Activated CD4-positive, alpha-beta T cell treated with anti-CD3 and anti-CD28 coated beads, Interleukin-2, amount 10 ng/mL, durations not matched to agents 24 days and 14 days (primary cell): Measurements from ENCODE around the gene FLT1. TPM values are rescaled to one million over a fixed set of nuclear protein-coding genes. Genes with fewer than 3 reads are reported as not detected.

ENCODE experiments used
- DNase-seq: peaks from one replicate; pipeline ENCODE4 v3.0.0; 2022
- H3K27ac Mint-ChIP-seq: one replicate; pipeline ENCODE4 v1.8.0; 2022; ENCODE audit warnings: mild to moderate bottlenecking, mixed read lengths
- H3K27me3 Mint-ChIP-seq: one replicate; pipeline ENCODE4 v1.8.0; 2022; ENCODE audit warnings: mixed read lengths
- H3K36me3 Mint-ChIP-seq: one replicate; pipeline ENCODE4 v1.8.0; 2022; ENCODE audit warnings: low read depth, mild to moderate bottlenecking, mixed read lengths
- H3K4me1 Mint-ChIP-seq: one replicate; pipeline ENCODE4 v1.8.0; 2021; ENCODE audit warnings: mixed read lengths
- H3K4me3 Mint-ChIP-seq: one replicate; pipeline ENCODE4 v1.8.0; 2022; ENCODE audit warnings: mild to moderate bottlenecking, moderate library complexity, mixed read lengths
- H3K9me3 Mint-ChIP-seq: one replicate; pipeline ENCODE4 v1.8.0; 2021; ENCODE audit warnings: mixed read lengths
- intact Hi-C: fragments of 100-400 bp; cut with micrococcal nuclease; formaldehyde crosslinking; loops from one replicate; pipeline ENCODE4 v1.15.1; 2023
- total RNA-seq: library from RNA; stranded (reverse); gene quantifications from 2 replicates; pipeline ENCODE4 v1.2.3, GENCODE V29; 2022

FLT1 gene, protein sequence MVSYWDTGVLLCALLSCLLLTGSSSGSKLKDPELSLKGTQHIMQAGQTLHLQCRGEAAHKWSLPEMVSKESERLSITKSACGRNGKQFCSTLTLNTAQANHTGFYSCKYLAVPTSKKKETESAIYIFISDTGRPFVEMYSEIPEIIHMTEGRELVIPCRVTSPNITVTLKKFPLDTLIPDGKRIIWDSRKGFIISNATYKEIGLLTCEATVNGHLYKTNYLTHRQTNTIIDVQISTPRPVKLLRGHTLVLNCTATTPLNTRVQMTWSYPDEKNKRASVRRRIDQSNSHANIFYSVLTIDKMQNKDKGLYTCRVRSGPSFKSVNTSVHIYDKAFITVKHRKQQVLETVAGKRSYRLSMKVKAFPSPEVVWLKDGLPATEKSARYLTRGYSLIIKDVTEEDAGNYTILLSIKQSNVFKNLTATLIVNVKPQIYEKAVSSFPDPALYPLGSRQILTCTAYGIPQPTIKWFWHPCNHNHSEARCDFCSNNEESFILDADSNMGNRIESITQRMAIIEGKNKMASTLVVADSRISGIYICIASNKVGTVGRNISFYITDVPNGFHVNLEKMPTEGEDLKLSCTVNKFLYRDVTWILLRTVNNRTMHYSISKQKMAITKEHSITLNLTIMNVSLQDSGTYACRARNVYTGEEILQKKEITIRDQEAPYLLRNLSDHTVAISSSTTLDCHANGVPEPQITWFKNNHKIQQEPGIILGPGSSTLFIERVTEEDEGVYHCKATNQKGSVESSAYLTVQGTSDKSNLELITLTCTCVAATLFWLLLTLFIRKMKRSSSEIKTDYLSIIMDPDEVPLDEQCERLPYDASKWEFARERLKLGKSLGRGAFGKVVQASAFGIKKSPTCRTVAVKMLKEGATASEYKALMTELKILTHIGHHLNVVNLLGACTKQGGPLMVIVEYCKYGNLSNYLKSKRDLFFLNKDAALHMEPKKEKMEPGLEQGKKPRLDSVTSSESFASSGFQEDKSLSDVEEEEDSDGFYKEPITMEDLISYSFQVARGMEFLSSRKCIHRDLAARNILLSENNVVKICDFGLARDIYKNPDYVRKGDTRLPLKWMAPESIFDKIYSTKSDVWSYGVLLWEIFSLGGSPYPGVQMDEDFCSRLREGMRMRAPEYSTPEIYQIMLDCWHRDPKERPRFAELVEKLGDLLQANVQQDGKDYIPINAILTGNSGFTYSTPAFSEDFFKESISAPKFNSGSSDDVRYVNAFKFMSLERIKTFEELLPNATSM (N-terminal part only)
- 46.3 and 46.7 TPM in 2 replicates for total RNA-seq

DNA sequence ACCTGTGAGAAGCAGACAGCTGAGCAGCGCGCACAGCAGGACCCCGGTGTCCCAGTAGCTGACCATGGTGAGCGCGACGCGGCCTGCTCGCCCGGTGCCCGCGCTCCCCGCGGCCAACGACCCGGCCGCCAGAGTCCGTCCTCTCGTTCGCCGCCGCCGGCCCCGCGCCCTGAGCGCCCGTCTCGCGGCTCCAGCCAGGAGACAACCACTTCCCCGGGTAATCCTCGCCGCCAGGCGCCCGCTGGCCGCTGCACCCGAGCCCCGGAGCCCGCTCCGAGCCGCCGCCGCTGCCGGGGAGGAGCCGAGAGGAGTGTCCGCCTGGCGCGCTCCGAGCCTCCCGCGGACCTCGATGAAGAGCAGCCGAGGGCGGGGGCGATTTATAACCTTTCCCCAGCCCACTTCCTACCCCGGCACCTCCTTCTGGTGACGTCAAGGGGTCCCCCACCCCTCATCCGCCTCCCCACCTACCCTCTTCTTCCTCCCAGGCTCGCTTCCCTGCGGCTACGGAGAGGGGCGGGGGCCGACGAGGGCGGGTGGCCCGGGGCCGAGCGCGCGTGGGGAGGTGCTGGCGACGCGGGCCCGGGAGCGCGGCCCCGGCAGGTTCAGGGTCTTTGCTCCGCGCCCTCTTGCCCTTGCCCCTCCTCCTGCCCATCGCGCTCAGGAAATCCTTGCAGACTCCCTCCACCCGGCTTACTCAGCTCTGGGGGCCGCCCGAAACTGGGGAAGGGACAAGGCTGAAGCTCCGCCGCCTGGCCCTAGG lies at the start of gene FLT1:
Gene FLT1, minus strand, starts transcription at position 351 of the 760 bp plus-strand sequence. Its CDS starts 285 bp downstream, at position 66.
- intact Hi-C loops, result loop anchor here (5.0 kb wide), 1 partner anchor 173 kb away; no protein-coding TSS in a partner anchor
- H3K4me3 Mint-ChIP-seq, result peak within 1 kb of the TSS; percentile 85
- peak; percentile 84 for DNase-seq
- peak within 1 kb of the TSS; percentile 72 for H3K27ac Mint-ChIP-seq
- H3K4me1 Mint-ChIP-seq, result peaks cover 21% of the 10 kb centered on the region
- peaks cover 36% of the 10 kb centered on the region for H3K27me3 Mint-ChIP-seq
- H3K36me3 Mint-ChIP-seq, result peaks cover 6% of the 10 kb centered on the region
- H3K9me3 Mint-ChIP-seq, result no peaks in the 10 kb centered on the region

GRCh38 chr13:28544026-28544425 lies 49.1 kb upstream of the FLT1 start:
- no peaks in the 10 kb centered on the region for H3K36me3 Mint-ChIP-seq

GRCh38 chr13:28542804-28543203 lies 47.9 kb upstream of the FLT1 start:
- Mint-ChIP-seq H3K27me3 (peaks cover 3% of the 10 kb centered on the region), H3K27ac (no peak overlapping the region), H3K9me3 (peaks cover 35% of the 10 kb centered on the region), H3K36me3 (no peaks in the 10 kb centered on the region), H3K4me1 (peaks cover 25% of the 10 kb centered on the region), H3K4me3 (no peak overlapping the region)
- no peak for DNase-seq
- intact Hi-C loops, result loop anchor here (5.0 kb wide), 1 partner anchor 94 kb away; no protein-coding TSS in a partner anchor

More at GRCh38 chr13:28544026-28544425, 49.1 kb upstream of the FLT1 start:
- peaks cover 35% of the 10 kb centered on the region for H3K9me3 Mint-ChIP-seq
- peaks cover 21% of the 10 kb centered on the region for H3K4me1 Mint-ChIP-seq
- intact Hi-C loops, result loop anchor here (5.0 kb wide), 1 partner anchor 93 kb away; no protein-coding TSS in a partner anchor
- H3K27ac Mint-ChIP-seq, result no peak overlapping the region
- H3K27me3 Mint-ChIP-seq, result peaks cover 3% of the 10 kb centered on the region
- no peak for DNase-seq
- no peak overlapping the region for H3K4me3 Mint-ChIP-seq

- intact Hi-C loops, result loop anchor here (5.0 kb wide), 1 partner anchor 95 kb away; no protein-coding TSS in a partner anchor
- Mint-ChIP-seq H3K9me3 (peaks cover 33% of the 10 kb centered on the region), H3K36me3 (no peaks in the 10 kb centered on the region), H3K4me1 (peaks cover 25% of the 10 kb centered on the region), H3K27ac (peak overlapping the region; percentile 54), H3K27me3 (no peaks in the 10 kb centered on the region), H3K4me3 (no peak overlapping the region)
- DNase-seq, result no peak
These were observed 47.0 kb upstream of the FLT1 start for GRCh38 chr13:28541966-28542365.

DNA sequence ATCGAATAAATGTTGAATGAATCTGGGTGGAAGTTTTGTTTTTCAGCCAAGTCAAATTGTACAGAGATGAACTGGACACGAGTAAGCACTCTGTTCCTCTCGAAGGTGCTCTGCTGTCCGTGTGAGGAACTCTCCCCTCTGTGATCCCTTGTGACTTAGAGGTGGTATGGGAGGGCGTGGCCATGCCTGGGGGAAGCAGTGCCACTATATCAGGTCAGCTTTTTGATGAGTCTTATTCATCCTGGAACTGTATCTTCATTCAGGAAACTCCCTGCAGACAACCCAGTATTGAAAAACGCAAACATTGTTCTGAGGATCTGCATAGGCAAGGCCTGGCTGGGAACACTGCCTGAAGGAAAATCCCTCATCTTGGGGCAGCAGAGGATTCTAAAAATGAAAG lies 45.7 kb upstream of the FLT1 start:
- H3K4me1 Mint-ChIP-seq, result peaks cover 25% of the 10 kb centered on the region

GRCh38 chr13:28539625-28540286 lies 44.8 kb upstream of the FLT1 start:
- no peaks in the 10 kb centered on the region for H3K27me3 Mint-ChIP-seq
- no peaks in the 10 kb centered on the region for H3K36me3 Mint-ChIP-seq
- H3K27ac Mint-ChIP-seq, result peak overlapping the region; percentile 90
- H3K4me1 Mint-ChIP-seq, result peaks cover 25% of the 10 kb centered on the region
- no peak for DNase-seq
- peak overlapping the region; percentile 28 for H3K4me3 Mint-ChIP-seq
- intact Hi-C loops, result loop anchor here (1.0 to 5.0 kb wide), 3 partner anchors 15 to 98 kb away; no protein-coding TSS in a partner anchor
- H3K9me3 Mint-ChIP-seq, result peaks cover 32% of the 10 kb centered on the region

More for the DNA sequence above, 45.7 kb upstream of the FLT1 start:
- H3K27me3 Mint-ChIP-seq, result no peaks in the 10 kb centered on the region
- no peak for DNase-seq
- peak overlapping the region; percentile 16 for H3K4me3 Mint-ChIP-seq
- peak overlapping the region; percentile 90 for H3K27ac Mint-ChIP-seq
- H3K9me3 Mint-ChIP-seq, result peaks cover 34% of the 10 kb centered on the region
- intact Hi-C loops, result loop anchor here (5.0 kb wide), 1 partner anchor 97 kb away; no protein-coding TSS in a partner anchor
- no peaks in the 10 kb centered on the region for H3K36me3 Mint-ChIP-seq

DNA sequence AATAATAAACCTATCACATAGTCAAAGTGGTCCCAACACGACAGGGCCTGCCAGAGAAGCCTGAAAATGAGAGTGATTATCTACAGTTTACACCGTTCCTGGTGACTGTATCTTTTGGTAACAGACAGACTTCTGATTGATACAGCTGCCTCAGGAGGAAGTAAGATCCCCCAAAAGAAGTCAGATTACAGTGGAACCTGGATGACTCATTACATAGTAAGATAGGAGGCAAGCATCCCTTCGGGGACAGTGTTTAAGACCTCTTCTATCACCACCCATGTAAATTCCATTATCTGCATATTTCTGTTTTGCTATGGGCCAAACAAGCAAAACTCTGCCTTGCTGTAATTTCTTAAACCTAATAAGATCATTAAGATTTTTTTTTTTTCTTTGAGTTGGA lies 44.0 kb upstream of the FLT1 start:
- no peak overlapping the region for H3K4me3 Mint-ChIP-seq
- no peak for DNase-seq
- peak overlapping the region; percentile 55 for H3K27ac Mint-ChIP-seq
- H3K27me3 Mint-ChIP-seq, result peaks cover 4% of the 10 kb centered on the region
- H3K4me1 Mint-ChIP-seq, result peaks cover 27% of the 10 kb centered on the region
- intact Hi-C loops, result loop anchor here (1.0 kb wide), 2 partner anchors 15 to 72 kb away; no protein-coding TSS in a partner anchor
- no peaks in the 10 kb centered on the region for H3K36me3 Mint-ChIP-seq
- H3K9me3 Mint-ChIP-seq, result peaks cover 24% of the 10 kb centered on the region

GRCh38 chr13:28537171-28537570 lies 42.2 kb upstream of the FLT1 start:
- H3K9me3 Mint-ChIP-seq, result peaks cover 11% of the 10 kb centered on the region
- no peak overlapping the region for H3K4me3 Mint-ChIP-seq
- intact Hi-C loops, result no loop called here
- H3K36me3 Mint-ChIP-seq, result no peaks in the 10 kb centered on the region
- H3K27me3 Mint-ChIP-seq, result peaks cover 16% of the 10 kb centered on the region
- DNase-seq, result no peak
- H3K27ac Mint-ChIP-seq, result no peak overlapping the region
- peaks cover 33% of the 10 kb centered on the region for H3K4me1 Mint-ChIP-seq

- intact Hi-C loops, result no loop called here
- H3K4me3 Mint-ChIP-seq, result no peak overlapping the region
- no peak overlapping the region for H3K27ac Mint-ChIP-seq
These were observed 41.4 kb upstream of the FLT1 start for GRCh38 chr13:28536371-28536770.

GRCh38 chr13:28535734-28536133 lies 40.8 kb upstream of the FLT1 start:
- intact Hi-C loops, result no loop called here
- Mint-ChIP-seq H3K27me3 (peaks cover 16% of the 10 kb centered on the region), H3K4me1 (peaks cover 25% of the 10 kb centered on the region), H3K4me3 (no peak overlapping the region), H3K36me3 (no peaks in the 10 kb centered on the region), H3K27ac (no peak overlapping the region), H3K9me3 (peaks cover 6% of the 10 kb centered on the region)
- DNase-seq, result no peak

More at GRCh38 chr13:28536371-28536770, 41.4 kb upstream of the FLT1 start:
- H3K27me3 Mint-ChIP-seq, result peaks cover 16% of the 10 kb centered on the region
- peaks cover 6% of the 10 kb centered on the region for H3K9me3 Mint-ChIP-seq
- no peaks in the 10 kb centered on the region for H3K36me3 Mint-ChIP-seq
- DNase-seq, result no peak
- peaks cover 27% of the 10 kb centered on the region for H3K4me1 Mint-ChIP-seq

DNA sequence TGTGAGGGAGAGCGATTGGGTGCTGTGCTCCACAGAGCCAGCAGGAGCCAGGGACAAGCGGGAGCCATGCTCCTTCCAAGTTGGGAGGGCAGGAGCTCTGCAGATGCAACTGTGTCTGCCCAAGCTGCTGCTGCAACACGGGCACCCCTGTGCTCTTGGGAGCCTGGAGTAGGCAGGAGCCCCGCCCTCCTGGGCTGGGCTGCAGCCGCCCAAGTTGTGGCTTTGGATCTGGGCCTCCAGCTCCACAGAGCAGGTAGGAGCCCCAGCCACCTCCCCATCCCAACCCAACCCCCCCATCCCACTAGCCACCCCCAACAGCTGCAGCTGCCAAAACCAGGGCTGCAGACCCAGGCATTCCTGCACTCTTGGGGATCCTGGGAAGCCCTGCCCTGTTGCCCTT lies 39.9 kb upstream of the FLT1 start:
- peaks cover 17% of the 10 kb centered on the region for H3K4me1 Mint-ChIP-seq
- H3K36me3 Mint-ChIP-seq, result no peaks in the 10 kb centered on the region
- no peak overlapping the region for H3K27ac Mint-ChIP-seq
- no peak for DNase-seq
- peaks cover 4% of the 10 kb centered on the region for H3K9me3 Mint-ChIP-seq
- no peak overlapping the region for H3K4me3 Mint-ChIP-seq
- intact Hi-C loops, result no loop called here
- peaks cover 16% of the 10 kb centered on the region for H3K27me3 Mint-ChIP-seq

- H3K4me3 Mint-ChIP-seq, result no peak overlapping the region
- intact Hi-C loops, result no loop called here
- no peaks in the 10 kb centered on the region for H3K36me3 Mint-ChIP-seq
- peaks cover 14% of the 10 kb centered on the region for H3K4me1 Mint-ChIP-seq
- DNase-seq, result no peak
- peaks cover 16% of the 10 kb centered on the region for H3K27me3 Mint-ChIP-seq
- peaks cover 4% of the 10 kb centered on the region for H3K9me3 Mint-ChIP-seq
- H3K27ac Mint-ChIP-seq, result no peak overlapping the region
These were observed 39.3 kb upstream of the FLT1 start for GRCh38 chr13:28534210-28534609.
